Measurements from ENCODE around the gene CHST12.

Gene CHST12

DNA sequence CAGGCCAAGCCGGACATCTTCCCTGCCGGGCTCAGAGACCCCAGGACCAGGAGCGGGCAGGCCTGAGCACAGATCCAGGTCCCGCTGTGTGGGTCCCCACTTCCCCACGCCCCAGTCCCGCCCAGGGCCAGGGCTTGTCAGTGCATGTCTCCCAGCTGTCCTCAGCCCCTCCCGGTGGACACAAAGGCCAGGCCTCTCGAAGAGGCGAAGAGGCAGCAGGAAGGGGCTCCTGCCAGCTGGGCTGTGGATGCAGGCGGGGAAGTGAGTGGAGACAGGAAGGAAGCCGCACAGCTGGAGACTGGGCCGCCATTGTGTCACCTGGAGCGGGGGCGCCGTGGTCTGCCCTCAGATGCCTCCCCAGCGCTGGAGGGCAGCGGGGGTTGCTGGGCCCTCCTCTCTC lies 68.0 kb downstream of the CHST12 start:
- H3K27me3 ChIP-seq: peaks cover 0 to 52% of the 10 kb centered on the region in 2 donors
- H3K36me3 ChIP-seq: no peaks in the 10 kb centered on the region
- H3K9me3 ChIP-seq: no peaks in the 10 kb centered on the region
- no peak for DNase-seq
- TF ChIP-seq, protein P1, sequence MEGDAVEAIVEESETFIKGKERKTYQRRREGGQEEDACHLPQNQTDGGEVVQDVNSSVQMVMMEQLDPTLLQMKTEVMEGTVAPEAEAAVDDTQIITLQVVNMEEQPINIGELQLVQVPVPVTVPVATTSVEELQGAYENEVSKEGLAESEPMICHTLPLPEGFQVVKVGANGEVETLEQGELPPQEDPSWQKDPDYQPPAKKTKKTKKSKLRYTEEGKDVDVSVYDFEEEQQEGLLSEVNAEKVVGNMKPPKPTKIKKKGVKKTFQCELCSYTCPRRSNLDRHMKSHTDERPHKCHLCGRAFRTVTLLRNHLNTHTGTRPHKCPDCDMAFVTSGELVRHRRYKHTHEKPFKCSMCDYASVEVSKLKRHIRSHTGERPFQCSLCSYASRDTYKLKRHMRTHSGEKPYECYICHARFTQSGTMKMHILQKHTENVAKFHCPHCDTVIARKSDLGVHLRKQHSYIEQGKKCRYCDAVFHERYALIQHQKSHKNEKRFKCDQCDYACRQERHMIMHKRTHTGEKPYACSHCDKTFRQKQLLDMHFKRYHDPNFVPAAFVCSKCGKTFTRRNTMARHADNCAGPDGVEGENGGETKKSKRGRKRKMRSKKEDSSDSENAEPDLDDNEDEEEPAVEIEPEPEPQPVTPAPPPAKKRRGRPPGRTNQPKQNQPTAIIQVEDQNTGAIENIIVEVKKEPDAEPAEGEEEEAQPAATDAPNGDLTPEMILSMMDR (IDR thresholded peaks at IDR 0.05): no peak
- no peak overlapping the region for H3K27ac ChIP-seq
- H3K4me3 ChIP-seq: no peak overlapping the region
- intact Hi-C loops (cut with DNase I; ENCODE audit: low total_unique reads): no loop called here
- peaks cover 0 to 8% (median 0%) of the 10 kb centered on the region in 4 donors for H3K4me1 ChIP-seq

DNA sequence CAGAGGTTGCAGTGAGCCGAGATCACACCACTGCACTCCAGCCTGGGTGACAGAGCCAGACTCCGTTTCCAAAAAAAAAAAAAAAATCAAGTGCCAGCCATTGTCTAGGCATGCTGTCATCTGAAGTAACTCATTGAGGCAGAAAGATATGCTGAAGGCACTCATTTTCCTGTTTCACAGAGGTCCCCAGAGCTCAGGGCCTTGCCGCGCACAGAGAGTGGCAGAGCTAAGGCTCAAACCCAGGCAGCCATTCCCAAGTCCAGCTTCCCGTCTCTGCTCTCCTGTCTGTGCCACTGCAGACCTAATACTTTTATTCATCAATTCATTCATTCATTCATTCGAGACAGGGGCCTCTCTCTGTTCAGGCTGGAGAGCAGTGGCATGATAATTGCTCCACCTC lies 69.3 kb downstream of the CHST12 start:
- TF ChIP-seq, protein P1 (IDR thresholded peaks at IDR 0.05): no peak
- peaks cover 0 to 65% of the 10 kb centered on the region in 2 donors for H3K27me3 ChIP-seq
- no peak for DNase-seq
- H3K36me3 ChIP-seq: no peaks in the 10 kb centered on the region
- H3K4me1 ChIP-seq: peaks cover 0 to 12% (median 6%) of the 10 kb centered on the region in 4 donors
- intact Hi-C loops (cut with DNase I; ENCODE audit: low total_unique reads): no loop called here
- H3K9me3 ChIP-seq: no peaks in the 10 kb centered on the region
- no peak overlapping the region for H3K4me3 ChIP-seq
- no peak overlapping the region for H3K27ac ChIP-seq

DNA sequence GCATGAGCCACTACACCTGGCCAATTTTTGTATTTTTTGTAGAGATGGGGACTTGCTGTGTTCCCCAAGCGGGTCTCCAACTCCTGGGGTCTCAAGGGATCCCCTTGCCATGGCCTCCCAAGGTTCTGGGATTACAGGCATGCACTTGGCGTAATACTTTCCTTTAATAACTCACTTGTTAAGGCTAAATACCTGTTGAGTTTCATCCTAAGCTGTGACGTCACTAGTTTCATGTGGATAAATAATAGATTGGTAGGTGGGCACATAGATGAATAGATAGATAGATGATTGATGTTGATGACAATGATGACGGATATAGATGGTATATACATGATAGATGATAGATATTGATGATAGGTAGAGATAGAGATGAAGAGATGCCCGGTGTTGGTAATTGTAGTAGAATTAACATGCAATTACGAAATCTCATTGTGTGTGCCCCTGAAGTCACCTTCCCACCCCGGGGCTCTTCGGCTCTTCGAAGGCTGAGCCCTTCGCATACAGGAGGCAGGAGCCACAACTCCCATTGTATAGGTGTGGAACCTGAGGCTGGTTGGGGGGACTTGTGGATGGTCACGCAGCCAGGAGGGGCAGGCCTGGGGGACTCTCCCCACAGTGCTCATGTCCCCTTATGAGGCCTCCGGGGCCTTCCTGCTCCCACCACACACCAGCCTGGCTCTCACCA lies 70.2 kb downstream of the CHST12 start:
- Histone ChIP-seq H3K9me3 (no peaks in the 10 kb centered on the region), H3K27ac (no peak overlapping the region), H3K4me3 (no peak overlapping the region), H3K36me3 (no peaks in the 10 kb centered on the region), H3K27me3 (peaks cover 0 to 65% of the 10 kb centered on the region in 2 donors), H3K4me1 (peaks cover 8 to 18% (median 15%) of the 10 kb centered on the region in 4 donors)
- intact Hi-C loops (cut with DNase I; ENCODE audit: low total_unique reads): no loop called here
- TF ChIP-seq, protein P1 (IDR thresholded peaks at IDR 0.05): no peak
- no peak for DNase-seq

DNA sequence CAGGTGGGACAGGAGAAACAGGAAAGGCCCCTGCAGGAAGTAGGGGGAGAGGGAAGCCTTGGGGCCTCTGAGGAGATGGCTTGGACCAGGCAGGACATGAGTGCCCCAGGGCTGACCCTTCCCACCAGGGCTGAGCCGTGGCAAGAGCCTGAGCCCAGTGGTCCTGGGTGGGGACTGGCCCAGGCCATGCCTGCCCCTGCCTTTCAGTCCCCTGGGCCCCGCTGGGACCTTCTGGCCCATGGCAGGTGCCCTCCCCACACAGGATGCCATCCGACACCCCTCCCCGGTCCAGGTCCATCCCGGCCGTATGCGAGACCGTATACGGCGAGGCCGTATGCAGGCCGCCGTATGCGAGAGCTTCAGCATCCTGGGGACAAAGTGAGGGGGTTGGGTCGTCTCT lies 70.8 kb downstream of the CHST12 start:
- no peak for DNase-seq
- TF ChIP-seq, protein P1 (IDR thresholded peaks at IDR 0.05): no peak
- Histone ChIP-seq H3K27ac (no peak overlapping the region), H3K4me3 (no peak overlapping the region), H3K27me3 (peaks cover 0 to 63% of the 10 kb centered on the region in 2 donors), H3K36me3 (no peaks in the 10 kb centered on the region), H3K4me1 (peaks cover 9 to 21% (median 19%) of the 10 kb centered on the region in 4 donors), H3K9me3 (no peaks in the 10 kb centered on the region)
- intact Hi-C loops (cut with DNase I; ENCODE audit: low total_unique reads): no loop called here

DNA sequence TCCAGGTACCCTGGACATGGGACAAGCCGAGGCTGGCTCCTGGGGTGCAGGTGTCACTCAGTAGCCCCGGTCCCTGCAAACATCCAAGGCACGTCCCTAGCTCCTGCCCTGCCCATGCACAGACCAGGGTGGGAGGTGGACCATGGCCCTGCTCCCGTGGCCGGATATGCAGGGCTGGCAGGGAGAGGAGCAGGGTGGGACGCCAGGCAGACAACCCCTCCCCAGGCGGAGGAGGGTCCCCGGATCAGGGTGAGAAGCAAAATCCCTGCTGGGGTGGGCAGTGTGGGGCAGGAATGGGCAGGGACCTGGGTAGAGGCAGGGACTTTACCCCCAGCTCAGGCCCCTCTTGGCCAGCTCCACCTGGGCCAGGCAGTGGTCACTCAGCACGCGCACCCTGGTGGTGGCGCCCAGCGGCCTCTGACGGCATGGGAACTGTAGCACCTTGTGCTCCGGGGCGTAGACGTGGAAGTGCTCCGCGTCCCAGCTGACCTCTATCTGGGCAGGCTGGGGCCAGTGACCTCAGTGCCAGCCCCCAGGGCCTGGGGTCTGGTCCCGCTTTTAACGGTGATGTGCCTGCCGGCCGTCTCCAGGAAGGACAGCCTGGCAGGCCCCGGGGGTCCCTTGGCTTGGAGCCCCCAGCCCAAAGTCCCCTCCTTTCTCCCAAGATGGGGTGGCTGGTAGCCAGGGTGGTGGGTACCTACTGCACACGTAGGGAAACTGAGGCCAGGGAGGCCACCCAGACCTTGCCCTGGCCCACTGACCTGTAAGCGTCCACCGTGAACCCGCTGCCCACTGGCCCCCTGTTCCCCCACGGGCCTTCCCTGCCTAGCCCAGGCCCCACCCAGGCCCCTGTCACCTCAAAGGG lies 71.6 kb downstream of the CHST12 start:
- no peak overlapping the region for H3K4me3 ChIP-seq
- TF ChIP-seq, protein P1 (IDR thresholded peaks at IDR 0.05): no peak
- peaks cover 9 to 25% (median 20%) of the 10 kb centered on the region in 4 donors for H3K4me1 ChIP-seq
- H3K36me3 ChIP-seq: no peaks in the 10 kb centered on the region
- no peak for DNase-seq
- peaks cover 0 to 68% of the 10 kb centered on the region in 2 donors for H3K27me3 ChIP-seq
- intact Hi-C loops (cut with DNase I; ENCODE audit: low total_unique reads): no loop called here
- no peak overlapping the region for H3K27ac ChIP-seq
- H3K9me3 ChIP-seq: no peaks in the 10 kb centered on the region

Data from tibial artery (tissue), 4 donors.